GM20000 (cell line): ENCODE measurements around the gene LCE5A.

Experiments
- DNase-seq: peaks from one replicate; pipeline ENCODE4 v3.0.0; 2012; ENCODE audit warnings: low spot score
- TF ChIP-seq, protein P1 (sequence below): IDR thresholded peaks from 2 replicates; pipeline ENCODE4 v1.5.1; 2012; ENCODE audit warnings: mild to moderate bottlenecking, control low read depth; ENCODE audit errors: extremely low read depth, missing control alignments

The LCE5A gene

DNA sequence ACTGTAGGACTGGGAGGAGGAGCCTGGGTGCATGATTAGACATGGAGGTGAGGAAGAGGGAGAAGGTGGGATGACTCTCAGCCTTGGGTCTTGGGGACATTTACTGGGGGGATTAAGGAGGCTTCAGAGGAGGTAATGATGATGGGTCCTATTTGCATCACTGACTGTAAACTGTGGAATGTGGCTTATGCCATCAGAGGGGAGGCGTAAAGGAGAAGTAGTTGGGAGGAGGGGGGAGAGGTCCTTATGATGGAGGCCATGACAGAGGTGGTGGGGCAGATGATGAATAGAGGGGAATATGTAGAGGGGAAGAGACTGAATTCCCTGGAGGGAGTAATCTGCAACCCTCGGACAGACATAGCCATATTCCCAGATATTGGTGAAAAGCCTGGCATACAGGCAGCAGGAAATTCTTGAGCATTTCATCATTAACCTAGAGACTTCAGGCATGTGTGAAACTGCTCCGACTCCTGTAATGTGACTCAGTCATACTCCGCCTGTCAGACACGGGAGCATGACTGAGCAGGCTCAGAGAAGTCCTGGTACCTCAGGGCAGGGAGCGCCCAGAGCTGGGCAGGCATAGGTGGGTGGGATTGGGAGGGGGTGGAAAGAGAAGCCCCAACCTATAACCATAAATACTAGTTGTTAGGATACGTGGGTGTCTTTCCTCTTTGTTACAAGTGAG, 8.0 kb upstream of the LCE5A start:
- DNase-seq: no peak
- TF ChIP-seq, protein P1, sequence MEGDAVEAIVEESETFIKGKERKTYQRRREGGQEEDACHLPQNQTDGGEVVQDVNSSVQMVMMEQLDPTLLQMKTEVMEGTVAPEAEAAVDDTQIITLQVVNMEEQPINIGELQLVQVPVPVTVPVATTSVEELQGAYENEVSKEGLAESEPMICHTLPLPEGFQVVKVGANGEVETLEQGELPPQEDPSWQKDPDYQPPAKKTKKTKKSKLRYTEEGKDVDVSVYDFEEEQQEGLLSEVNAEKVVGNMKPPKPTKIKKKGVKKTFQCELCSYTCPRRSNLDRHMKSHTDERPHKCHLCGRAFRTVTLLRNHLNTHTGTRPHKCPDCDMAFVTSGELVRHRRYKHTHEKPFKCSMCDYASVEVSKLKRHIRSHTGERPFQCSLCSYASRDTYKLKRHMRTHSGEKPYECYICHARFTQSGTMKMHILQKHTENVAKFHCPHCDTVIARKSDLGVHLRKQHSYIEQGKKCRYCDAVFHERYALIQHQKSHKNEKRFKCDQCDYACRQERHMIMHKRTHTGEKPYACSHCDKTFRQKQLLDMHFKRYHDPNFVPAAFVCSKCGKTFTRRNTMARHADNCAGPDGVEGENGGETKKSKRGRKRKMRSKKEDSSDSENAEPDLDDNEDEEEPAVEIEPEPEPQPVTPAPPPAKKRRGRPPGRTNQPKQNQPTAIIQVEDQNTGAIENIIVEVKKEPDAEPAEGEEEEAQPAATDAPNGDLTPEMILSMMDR: no peak

DNA sequence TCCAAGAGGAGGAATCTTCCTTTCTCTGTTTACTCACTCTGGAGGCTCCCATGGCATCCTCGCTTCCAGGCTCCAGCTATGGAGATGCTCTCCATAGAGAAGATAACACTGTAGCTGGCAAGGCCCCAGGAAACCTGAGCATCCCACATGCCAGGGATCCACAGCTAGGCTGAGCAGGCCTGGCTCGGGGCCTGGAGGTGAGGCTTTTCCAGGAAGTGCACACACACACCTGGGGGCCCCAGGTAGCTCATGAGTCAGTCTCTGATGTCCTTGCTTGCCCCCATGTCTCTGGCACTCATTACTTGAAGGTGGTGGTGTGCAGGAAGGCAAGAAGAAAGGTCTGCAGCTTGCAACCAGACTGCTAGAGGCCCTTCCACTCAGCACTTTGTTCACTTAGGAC, 5.5 kb upstream of the LCE5A start:
- DNase-seq: no peak
- TF ChIP-seq, protein P1: no peak

DNA sequence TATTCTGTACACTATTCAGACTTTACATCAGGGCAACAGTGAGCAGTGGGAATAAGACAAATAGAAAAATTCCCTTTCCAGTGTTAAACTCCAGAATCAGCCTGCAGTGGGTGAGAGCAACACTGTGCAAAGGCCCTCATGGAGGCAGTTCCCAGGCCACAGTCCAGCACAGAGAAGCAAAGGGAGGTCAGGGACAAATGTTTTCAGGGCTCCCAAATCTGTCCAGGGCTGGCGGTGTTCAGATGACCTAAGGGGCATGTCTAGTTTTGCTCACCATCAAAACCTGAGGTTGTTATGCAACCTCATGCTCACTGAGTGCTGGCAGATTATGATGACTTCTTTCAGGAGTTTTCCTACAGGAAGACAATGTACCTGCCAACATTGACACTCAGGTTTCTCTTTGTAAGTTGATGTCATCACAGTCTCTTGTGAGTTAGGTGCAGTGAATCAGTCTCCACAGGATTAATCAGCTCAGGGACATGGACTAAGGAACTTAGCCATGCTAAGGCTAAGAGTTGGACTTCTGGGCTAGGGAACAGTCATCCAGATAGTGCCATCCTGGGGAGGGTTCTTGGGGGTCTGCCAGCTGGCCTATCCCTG, 3.6 kb upstream of the LCE5A start:
- TF ChIP-seq, protein P1: no peak
- DNase-seq: no peak

DNA sequence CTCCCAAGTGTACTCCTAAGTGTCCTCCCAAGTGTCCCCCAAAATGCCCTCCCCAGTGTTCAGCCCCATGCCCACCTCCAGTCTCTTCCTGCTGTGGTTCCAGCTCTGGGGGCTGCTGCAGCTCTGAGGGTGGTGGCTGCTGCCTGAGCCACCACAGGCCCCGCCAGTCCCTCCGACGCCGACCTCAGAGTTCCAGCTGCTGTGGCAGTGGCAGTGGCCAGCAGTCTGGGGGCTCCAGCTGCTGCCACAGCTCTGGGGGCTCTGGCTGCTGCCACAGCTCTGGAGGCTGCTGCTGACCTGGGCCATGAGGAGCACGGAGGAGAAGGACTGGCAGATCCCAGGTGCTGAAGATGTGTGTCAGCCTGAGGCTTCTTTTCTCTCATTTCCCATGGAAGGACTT, 993 bp downstream of the LCE5A start:
- TF ChIP-seq, protein P1: no peak
- no peak for DNase-seq

DNA sequence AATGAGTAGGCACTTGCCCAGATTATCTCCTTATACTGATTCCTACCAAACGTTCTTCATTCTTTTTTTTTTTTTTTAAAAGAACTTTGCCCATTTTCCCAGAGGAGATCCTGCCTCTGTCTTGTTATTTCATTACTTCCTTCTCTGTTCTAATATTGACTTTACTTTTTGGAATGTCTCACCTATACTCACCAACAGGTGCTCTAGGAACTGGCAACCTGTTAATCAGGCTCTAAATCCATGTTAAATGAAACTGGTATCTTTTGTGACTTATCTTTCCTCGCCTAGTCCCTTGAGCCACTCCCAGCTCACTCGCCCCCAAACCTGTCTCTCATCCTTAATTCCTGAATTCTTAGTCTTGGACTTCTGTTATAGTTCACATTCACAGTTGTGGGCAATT, 2.5 kb downstream of the LCE5A start:
- no peak for DNase-seq
- TF ChIP-seq, protein P1: no peak

DNA sequence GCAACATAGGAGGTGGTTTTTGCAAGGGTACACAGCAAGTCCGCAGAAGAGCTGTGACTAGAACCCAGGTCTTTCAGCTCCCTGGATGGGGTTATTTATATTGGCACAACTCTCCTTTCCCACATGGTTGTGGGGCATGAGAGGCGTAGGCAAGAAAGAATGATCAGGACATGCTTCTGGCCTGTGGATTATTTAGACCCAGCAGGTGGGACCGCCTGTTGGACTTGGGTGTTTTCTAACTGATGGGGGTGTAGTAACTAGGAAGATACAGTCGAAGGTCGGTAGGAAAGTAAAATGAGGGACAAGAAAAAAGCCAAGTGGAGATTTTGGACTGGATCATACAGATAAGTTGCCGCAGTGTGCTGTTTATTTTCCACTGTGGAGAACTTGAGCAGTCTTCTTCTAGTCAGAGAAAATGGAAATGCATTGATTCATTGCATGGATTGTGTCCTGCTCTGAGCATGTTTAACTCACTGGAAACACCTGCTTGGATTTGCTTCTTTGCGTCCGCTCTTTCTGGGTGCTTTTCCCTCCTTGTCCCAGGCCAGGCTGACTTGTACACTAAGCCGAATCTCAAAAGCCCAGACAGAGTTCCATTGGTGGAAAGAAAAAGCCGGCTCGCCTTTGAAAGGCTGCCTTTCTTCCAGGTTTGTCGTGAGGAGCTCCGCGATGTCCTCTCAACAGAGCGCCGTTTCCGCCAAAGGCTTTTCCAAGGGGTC, 4.3 kb downstream of the LCE5A start:
- TF ChIP-seq, protein P1: no peak
- no peak for DNase-seq

DNA sequence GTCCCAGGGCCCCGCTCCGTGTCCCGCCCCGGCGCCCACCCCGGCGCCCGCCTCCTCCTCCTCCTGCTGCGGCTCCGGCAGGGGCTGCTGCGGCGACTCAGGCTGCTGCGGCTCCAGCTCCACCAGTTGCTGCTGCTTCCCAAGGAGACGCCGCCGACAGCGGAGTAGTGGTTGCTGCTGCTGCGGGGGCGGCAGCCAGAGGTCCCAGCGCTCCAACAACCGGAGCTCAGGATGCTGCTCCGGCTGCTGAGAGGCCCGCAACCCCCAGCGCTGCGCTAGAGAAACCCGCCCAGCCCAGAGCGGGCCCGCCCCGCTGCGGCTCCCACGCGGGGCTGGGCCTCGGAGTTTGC, 4.8 kb downstream of the LCE5A start:
- TF ChIP-seq, protein P1: no peak
- no peak for DNase-seq
